Calu3 (cell line): ENCODE measurements around the gene EGR4. TPM values are rescaled to one million over a fixed set of nuclear protein-coding genes. Genes with fewer than 3 reads are reported as not detected.

Source experiments
- BruUV-seq: library from RNA; stranded (reverse); fragments of 400-500 nt; replicated peaks from 2 replicates; lab custom pipeline; 2021; lab: Mats Ljungman, UMichigan
- CTCF ChIA-PET: fragments of 300-600 bp; sonication (Branson Sonifier 250); formaldehyde crosslinking; loops from one replicate; lab custom pipeline; 2022; ENCODE audit warnings: antibody characterized with exemption; lab: Charles Lee
- DNase-seq: peaks from one replicate; pipeline ENCODE4 v3.0.0; 2022
- H3K27ac Mint-ChIP-seq: one replicate; pipeline ENCODE4 v1.8.0; 2022; ENCODE audit warnings: mixed read lengths; ENCODE audit not compliant: unreplicated experiment
- H3K27me3 Mint-ChIP-seq: one replicate; pipeline ENCODE4 v1.8.0; 2022; ENCODE audit warnings: mixed read lengths; ENCODE audit not compliant: unreplicated experiment
- H3K36me3 Mint-ChIP-seq: one replicate; pipeline ENCODE4 v1.8.0; 2022; ENCODE audit warnings: mild to moderate bottlenecking, moderate library complexity, mixed read lengths; ENCODE audit not compliant: insufficient read depth, unreplicated experiment
- H3K4me1 Mint-ChIP-seq: one replicate; pipeline ENCODE4 v1.8.0; 2022; ENCODE audit warnings: mild to moderate bottlenecking, low read depth, mixed read lengths; ENCODE audit not compliant: unreplicated experiment
- H3K4me3 Mint-ChIP-seq: one replicate; pipeline ENCODE4 v1.8.0; 2022; ENCODE audit warnings: mild to moderate bottlenecking, low read depth, moderate library complexity, mixed read lengths; ENCODE audit not compliant: unreplicated experiment
- H3K9me3 Mint-ChIP-seq: one replicate; pipeline ENCODE4 v1.8.0; 2022; ENCODE audit warnings: low read depth, mixed read lengths; ENCODE audit not compliant: unreplicated experiment
- intact Hi-C: fragments of 100-400 bp; cut with micrococcal nuclease; formaldehyde crosslinking; loops from one replicate; pipeline ENCODE4 v1.10.0; 2022; ENCODE audit not compliant: unreplicated experiment
- total RNA-seq: library from RNA; stranded (reverse); gene quantifications from 2 replicates; pipeline ENCODE4 v1.2.3, GENCODE V29; 2022
- TF ChIP-seq, protein P1 (sequence below): fragments of 200-600 bp; IDR thresholded peaks from one replicate; pipeline ENCODE4 v1.8.0; 2022; ENCODE audit warnings: antibody characterized with exemption; ENCODE audit not compliant: unreplicated experiment

Gene EGR4
- total RNA-seq, 1 experiment from 2014 or later = 0.68 TPM

GRCh38 chr2:73285159-73285739 lies 8.1 kb downstream of the EGR4 start:
- Mint-ChIP-seq H3K4me1 (no peaks in the 10 kb centered on the region), H3K9me3 (no peaks in the 10 kb centered on the region), H3K27me3 (peaks cover 47% of the 10 kb centered on the region), H3K27ac (no peak overlapping the region), H3K4me3 (peak overlapping the region; percentile 62), H3K36me3 (peaks cover 7% of the 10 kb centered on the region)
- BruUV-seq = no TSS peak
- CTCF ChIA-PET = no interaction called here
- intact Hi-C loops = no loop called here
- DNase-seq = peak; percentile 6
- TF ChIP-seq, protein P1, sequence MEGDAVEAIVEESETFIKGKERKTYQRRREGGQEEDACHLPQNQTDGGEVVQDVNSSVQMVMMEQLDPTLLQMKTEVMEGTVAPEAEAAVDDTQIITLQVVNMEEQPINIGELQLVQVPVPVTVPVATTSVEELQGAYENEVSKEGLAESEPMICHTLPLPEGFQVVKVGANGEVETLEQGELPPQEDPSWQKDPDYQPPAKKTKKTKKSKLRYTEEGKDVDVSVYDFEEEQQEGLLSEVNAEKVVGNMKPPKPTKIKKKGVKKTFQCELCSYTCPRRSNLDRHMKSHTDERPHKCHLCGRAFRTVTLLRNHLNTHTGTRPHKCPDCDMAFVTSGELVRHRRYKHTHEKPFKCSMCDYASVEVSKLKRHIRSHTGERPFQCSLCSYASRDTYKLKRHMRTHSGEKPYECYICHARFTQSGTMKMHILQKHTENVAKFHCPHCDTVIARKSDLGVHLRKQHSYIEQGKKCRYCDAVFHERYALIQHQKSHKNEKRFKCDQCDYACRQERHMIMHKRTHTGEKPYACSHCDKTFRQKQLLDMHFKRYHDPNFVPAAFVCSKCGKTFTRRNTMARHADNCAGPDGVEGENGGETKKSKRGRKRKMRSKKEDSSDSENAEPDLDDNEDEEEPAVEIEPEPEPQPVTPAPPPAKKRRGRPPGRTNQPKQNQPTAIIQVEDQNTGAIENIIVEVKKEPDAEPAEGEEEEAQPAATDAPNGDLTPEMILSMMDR = no peak

DNA sequence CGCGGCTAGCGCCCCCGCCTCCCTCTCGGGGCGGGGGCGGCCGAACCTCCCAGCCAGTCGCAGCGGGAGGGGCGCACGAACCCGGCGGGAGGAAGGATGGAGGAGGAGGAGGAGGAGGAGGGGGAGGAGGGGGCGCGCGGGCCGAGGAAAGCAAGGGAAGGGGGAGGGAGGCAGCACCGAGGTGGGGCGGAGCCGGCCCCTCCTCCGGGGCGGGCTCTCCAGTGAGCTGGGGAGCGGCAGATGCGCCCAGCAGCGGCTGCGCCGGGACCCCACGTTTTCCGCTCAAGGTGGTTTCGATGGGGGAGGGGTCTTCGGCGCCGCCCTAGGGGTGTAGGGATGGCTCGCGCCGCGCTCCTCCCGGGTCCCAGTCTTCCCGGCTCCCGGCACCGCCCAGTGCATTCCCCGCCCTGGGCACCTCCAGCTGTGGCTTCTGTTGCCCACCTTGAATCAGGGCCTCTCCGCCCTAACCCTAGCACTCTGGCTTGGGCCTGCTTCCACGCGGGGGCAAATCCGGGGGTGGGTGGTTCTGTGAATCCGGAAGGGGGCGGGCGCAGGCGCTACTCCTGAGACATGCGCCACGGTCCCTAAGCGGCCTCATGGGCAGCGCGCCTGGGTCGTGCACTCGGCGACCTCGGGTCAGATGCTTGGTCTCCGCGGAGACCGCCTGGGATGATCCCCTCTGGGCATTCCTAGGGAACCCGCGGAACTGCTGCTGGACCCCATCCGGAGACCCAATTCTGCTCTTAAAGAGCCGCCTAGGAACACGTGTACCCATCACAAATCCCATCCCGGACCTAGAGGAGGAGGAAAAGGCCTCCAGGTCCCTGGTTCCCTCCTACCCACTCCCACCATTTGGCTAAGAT lies 8.8 kb downstream of the EGR4 start, which contains the start of gene FBXO41:
Gene FBXO41, minus strand, starts transcription at position 183 of the 863 bp plus-strand sequence. CDS start 14,848 bp downstream, outside the sequence.
- Mint-ChIP-seq H3K9me3 (no peaks in the 10 kb centered on the region), H3K36me3 (peaks cover 7% of the 10 kb centered on the region), H3K27me3 (peaks cover 40% of the 10 kb centered on the region), H3K27ac (no peak within 1 kb of the TSS), H3K4me1 (no peaks in the 10 kb centered on the region), H3K4me3 (peak within 1 kb of the TSS; percentile 62)
- TF ChIP-seq, protein P1 = no peak
- CTCF ChIA-PET = interaction anchor here (0.6 kb wide), 1 partner anchor 9 kb away, joined by 3 read pairs; the partner anchor contains the start of gene EGR4
- intact Hi-C loops = no loop called here
- no TSS peak for BruUV-seq
- peak; percentile 56 for DNase-seq

- CTCF ChIA-PET = interaction anchor here (0.6 kb wide), 1 partner anchor 19 kb away, joined by 4 read pairs; no protein-coding TSS in a partner anchor
- Mint-ChIP-seq H3K27ac (no peak overlapping the region), H3K4me1 (peaks cover 5% of the 10 kb centered on the region), H3K4me3 (peak overlapping the region; percentile 62), H3K36me3 (peaks cover 7% of the 10 kb centered on the region), H3K9me3 (no peaks in the 10 kb centered on the region), H3K27me3 (peaks cover 32% of the 10 kb centered on the region)
- no TSS peak for BruUV-seq
- intact Hi-C loops = no loop called here
- TF ChIP-seq, protein P1 = no peak
- DNase-seq = no peak
Measured at GRCh38 chr2:73283545-73284295, 9.6 kb downstream of the EGR4 start.

DNA sequence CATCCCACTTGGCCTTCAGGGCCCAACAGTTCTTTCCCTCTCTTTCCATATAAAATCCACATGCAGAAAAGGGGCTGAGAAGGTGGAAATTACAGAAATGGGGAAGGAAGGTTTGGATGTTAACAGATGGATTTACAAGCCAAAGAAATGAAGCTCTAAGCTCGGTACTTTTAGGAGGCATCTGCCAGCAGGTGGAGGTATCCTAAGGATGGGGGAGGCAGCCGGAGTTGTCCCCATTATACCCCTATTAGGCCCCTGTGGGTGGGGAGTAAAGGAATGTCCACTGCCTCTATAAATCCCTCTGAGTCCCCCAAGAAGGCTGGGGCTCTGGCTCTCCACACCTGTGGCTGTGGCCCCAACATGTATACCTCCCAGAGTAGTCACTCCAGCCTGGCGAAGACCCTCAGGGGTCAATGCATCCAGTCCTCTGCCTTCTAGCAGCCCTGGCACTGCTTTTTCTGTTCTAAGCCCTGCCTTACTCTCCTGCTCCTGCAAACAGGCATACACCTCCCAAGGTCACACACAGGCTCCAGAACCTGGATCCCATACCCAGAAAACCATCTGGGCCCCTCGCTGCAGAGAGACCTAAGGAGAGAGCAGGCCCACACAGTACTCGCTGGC lies 10.3 kb downstream of the EGR4 start:
- no TSS peak for BruUV-seq
- Mint-ChIP-seq H3K9me3 (no peaks in the 10 kb centered on the region), H3K27ac (no peak overlapping the region), H3K36me3 (peaks cover 7% of the 10 kb centered on the region), H3K27me3 (peaks cover 25% of the 10 kb centered on the region), H3K4me1 (peaks cover 5% of the 10 kb centered on the region), H3K4me3 (peak overlapping the region; percentile 62)
- DNase-seq = no peak
- TF ChIP-seq, protein P1 = no peak
- CTCF ChIA-PET = interaction anchor here (0.6 kb wide), 1 partner anchor 19 kb away, joined by 4 read pairs; no protein-coding TSS in a partner anchor
- intact Hi-C loops = no loop called here
